Measurements from ENCODE around the gene SGO2.

GRCh38 chr2:200498402-200499162, 27.4 kb upstream of the SGO2 start:
- no peak for TF ChIP-seq CTCF (IDR thresholded peaks at IDR 0.05)
- no peak for TF ChIP-seq EZH2 (IDR thresholded peaks at IDR 0.05; ENCODE audit: borderline replicate concordance, insufficient read depth, low read depth, low read length, poor library complexity, severe bottlenecking)
